ENCODE data around the gene SAPCD2.

The SAPCD2 gene

GRCh38 chr9:137028263-137029057 lies 41.9 kb downstream of the SAPCD2 start:
- no peak for DNase-seq

GRCh38 chr9:137027369-137028262 lies 42.7 kb downstream of the SAPCD2 start, which contains the start of gene ABCA2:
ABCA2 (minus strand) TSS chr9:137028237; CDS start chr9:137028140, 97 bp downstream.
- DNase-seq: no peak

- DNase-seq: no peak
These were observed 43.5 kb downstream of the SAPCD2 start for GRCh38 chr9:137026828-137027227.

- no peak for DNase-seq
These were observed 44.0 kb downstream of the SAPCD2 start for GRCh38 chr9:137026384-137026783.

- peak; percentile 81 for DNase-seq
These were observed 44.8 kb downstream of the SAPCD2 start for GRCh38 chr9:137025517-137025966.

GRCh38 chr9:137023583-137023991 lies 46.8 kb downstream of the SAPCD2 start:
- DNase-seq: no peak

GRCh38 chr9:137023157-137023556 lies 47.2 kb downstream of the SAPCD2 start:
- DNase-seq: no peak

- no peak for DNase-seq
These were observed 47.7 kb downstream of the SAPCD2 start for GRCh38 chr9:137022662-137023008.

- no peak for DNase-seq
These were observed 48.2 kb downstream of the SAPCD2 start for GRCh38 chr9:137021979-137022661.

GRCh38 chr9:137021568-137021978 lies 48.8 kb downstream of the SAPCD2 start:
- no peak for DNase-seq

- no peak for DNase-seq
These were observed 49.4 kb downstream of the SAPCD2 start for GRCh38 chr9:137020771-137021567.

- DNase-seq: no peak
These were observed 50.3 kb downstream of the SAPCD2 start for GRCh38 chr9:137019891-137020683.

- no peak for DNase-seq
These were observed 51.4 kb downstream of the SAPCD2 start for GRCh38 chr9:137018761-137019559.

- no peak for DNase-seq
These were observed 52.4 kb downstream of the SAPCD2 start for GRCh38 chr9:137017791-137018497.

- DNase-seq: no peak
These were observed 53.3 kb downstream of the SAPCD2 start for GRCh38 chr9:137017071-137017470.

- no peak for DNase-seq
These were observed 53.9 kb downstream of the SAPCD2 start for GRCh38 chr9:137016436-137016835.

- no peak for DNase-seq
These were observed 54.4 kb downstream of the SAPCD2 start for GRCh38 chr9:137015976-137016375.

GRCh38 chr9:137015540-137015930 lies 54.8 kb downstream of the SAPCD2 start:
- no peak for DNase-seq

- DNase-seq: no peak
These were observed 55.4 kb downstream of the SAPCD2 start for GRCh38 chr9:137014776-137015539.
